Activated T-helper 1 cell treated with anti-CD3 and anti-CD28 coated beads, Interleukin-12 subunit alpha, Interleukin-12 subunit beta, Interleukin-2, Interleukin-4 antibody, amounts not matched to agents 30 ng/mL and 10 ng/mL and 1 ng/mL, durations not matched to agents 14 hours and 24 hours and 36 hours (primary cell): Measurements from ENCODE around the gene MRC2. TPM values are rescaled to one million over a fixed set of nuclear protein-coding genes. Genes with fewer than 3 reads are reported as not detected.

Source experiments
- DNase-seq: peaks from one replicate; pipeline ENCODE4 v3.0.0; 2021; ENCODE audit warnings: low spot score
- H3K27ac Mint-ChIP-seq: one replicate; pipeline ENCODE4 v1.8.0; 2021; ENCODE audit warnings: mild to moderate bottlenecking, mixed read lengths
- H3K27me3 Mint-ChIP-seq: one replicate; pipeline ENCODE4 v1.8.0; 2022; ENCODE audit warnings: mild to moderate bottlenecking, moderate library complexity, mixed read lengths; ENCODE audit not compliant: insufficient read depth
- H3K36me3 Mint-ChIP-seq: one replicate; pipeline ENCODE4 v1.8.0; 2021; ENCODE audit warnings: low read depth, mixed read lengths
- H3K4me1 Mint-ChIP-seq: one replicate; pipeline ENCODE4 v1.8.0; 2021; ENCODE audit warnings: low read depth, mixed read lengths
- H3K4me3 Mint-ChIP-seq: one replicate; pipeline ENCODE4 v1.8.0; 2021; ENCODE audit warnings: mild to moderate bottlenecking, moderate library complexity, mixed read lengths
- H3K9me3 Mint-ChIP-seq: one replicate; pipeline ENCODE4 v1.8.0; 2021; ENCODE audit warnings: mixed read lengths
- intact Hi-C: fragments of 100-400 bp; cut with micrococcal nuclease; formaldehyde crosslinking; loops from one replicate; pipeline ENCODE4 v1.15.1; 2024
- total RNA-seq: library from RNA; stranded (reverse); gene quantifications from 2 replicates; pipeline ENCODE4 v1.2.3, GENCODE V29; 2022

MRC2 gene
- total RNA-seq, 1 donor from 2014 or later = 1.6 TPM

DNA sequence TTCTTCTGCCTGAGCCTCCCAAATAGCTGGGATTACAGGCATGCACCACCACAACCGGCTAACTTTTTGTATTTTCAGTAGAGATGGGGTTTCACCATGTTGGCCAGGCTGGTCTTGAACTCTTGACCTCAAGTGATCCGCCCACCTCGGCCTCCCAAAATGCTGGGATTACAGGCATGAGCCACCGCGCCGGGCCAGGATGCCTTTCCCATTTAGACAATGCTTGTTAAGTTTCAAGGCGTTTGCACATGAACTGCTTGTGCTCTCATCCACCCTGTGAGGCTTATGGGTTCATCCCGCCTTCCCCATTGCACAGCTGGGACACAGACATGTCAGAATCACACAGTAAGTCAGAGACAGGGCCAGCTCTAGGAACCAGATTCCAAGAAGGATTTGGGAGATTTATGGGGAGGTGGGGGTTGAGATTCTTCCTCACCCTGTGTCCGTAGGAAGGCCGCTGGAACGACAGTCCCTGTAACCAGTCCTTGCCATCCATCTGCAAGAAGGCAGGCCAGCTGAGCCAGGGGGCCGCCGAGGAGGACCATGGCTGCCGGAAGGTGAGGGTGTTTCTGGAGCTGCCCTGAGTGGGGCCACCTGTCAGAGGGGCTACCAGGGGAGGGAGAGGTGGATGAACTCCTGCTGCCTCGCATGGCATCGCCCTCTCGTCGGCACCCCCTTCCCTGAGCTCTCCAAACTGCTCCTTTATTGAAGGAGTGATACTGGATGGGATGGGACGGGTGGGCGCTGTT lies 46.3 kb downstream of the MRC2 start:
- H3K4me1 Mint-ChIP-seq = no peaks in the 10 kb centered on the region
- no peak overlapping the region for H3K4me3 Mint-ChIP-seq
- H3K27me3 Mint-ChIP-seq = peaks cover 4% of the 10 kb centered on the region
- no peaks in the 10 kb centered on the region for H3K9me3 Mint-ChIP-seq
- H3K27ac Mint-ChIP-seq = no peak overlapping the region
- intact Hi-C loops = no loop called here
- H3K36me3 Mint-ChIP-seq = no peaks in the 10 kb centered on the region
- no peak for DNase-seq

DNA sequence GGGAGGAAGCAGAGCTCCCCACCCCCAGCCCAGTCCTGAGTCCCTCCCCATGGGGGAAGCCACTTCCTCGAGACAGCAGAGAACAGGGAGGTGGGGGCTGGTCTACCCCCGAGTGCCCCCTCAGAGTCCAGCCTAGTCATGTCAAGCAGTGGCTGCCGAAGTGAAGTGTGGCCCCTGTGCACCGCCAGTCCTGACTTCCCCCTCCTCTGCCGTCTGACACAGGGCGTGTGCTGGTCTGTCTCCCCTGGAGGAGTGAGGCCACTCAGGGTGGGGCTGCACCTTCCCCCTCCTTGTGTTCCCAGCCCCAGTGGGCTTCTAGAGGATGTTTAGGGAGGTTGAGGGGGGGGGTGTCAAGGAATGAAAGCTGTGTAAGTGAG lies 46.9 kb downstream of the MRC2 start:
- intact Hi-C loops = no loop called here
- Mint-ChIP-seq H3K4me1 (no peaks in the 10 kb centered on the region), H3K36me3 (no peaks in the 10 kb centered on the region), H3K4me3 (no peak overlapping the region), H3K9me3 (no peaks in the 10 kb centered on the region), H3K27ac (no peak overlapping the region), H3K27me3 (peaks cover 8% of the 10 kb centered on the region)
- DNase-seq = no peak

DNA sequence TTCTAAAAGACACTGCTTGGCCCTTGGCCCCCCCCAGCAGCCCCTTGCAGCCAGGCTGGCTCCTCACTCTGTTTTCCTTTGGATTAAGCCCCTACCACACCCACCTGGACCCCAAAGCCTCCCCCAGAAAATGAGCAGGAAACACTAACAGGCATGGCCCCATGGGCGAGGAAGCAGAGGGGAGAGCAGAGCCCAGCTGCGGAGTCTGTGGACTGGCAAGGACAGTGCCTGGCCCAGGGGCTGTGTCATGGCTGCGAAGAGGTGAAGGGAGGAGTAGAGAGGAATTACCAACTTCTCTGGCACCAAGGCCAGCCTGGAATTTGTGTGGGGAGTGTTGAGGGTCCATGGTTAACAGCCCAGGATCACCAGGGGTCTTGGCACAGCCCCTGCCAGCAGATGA lies 47.4 kb downstream of the MRC2 start:
- Mint-ChIP-seq H3K4me1 (no peaks in the 10 kb centered on the region), H3K9me3 (no peaks in the 10 kb centered on the region), H3K36me3 (no peaks in the 10 kb centered on the region), H3K27ac (no peak overlapping the region), H3K4me3 (no peak overlapping the region), H3K27me3 (peaks cover 8% of the 10 kb centered on the region)
- intact Hi-C loops = no loop called here
- no peak for DNase-seq

DNA sequence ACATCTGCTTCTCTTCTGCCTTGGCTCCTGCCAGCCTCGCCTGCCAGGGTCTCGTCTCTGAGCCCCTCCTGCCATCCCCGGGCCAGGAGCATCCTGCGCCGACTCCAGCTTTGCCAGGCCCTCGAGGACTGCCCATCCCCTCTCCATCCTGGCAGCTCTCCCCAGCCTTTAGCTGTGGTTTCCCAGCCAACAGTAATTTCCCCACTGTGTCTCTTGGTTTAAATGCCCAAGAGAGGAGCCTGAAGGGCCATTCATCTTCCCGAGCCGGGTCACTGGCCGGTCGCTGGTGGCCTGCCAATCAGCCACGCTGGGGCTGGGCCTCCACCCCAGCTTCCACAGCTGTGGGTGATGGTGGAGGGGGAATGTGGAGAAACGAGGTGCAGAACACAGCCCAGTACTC lies 47.8 kb downstream of the MRC2 start:
- Mint-ChIP-seq H3K36me3 (no peaks in the 10 kb centered on the region), H3K27me3 (peaks cover 5% of the 10 kb centered on the region), H3K4me3 (no peak overlapping the region), H3K27ac (no peak overlapping the region), H3K4me1 (no peaks in the 10 kb centered on the region), H3K9me3 (no peaks in the 10 kb centered on the region)
- intact Hi-C loops = no loop called here
- DNase-seq = no peak

DNA sequence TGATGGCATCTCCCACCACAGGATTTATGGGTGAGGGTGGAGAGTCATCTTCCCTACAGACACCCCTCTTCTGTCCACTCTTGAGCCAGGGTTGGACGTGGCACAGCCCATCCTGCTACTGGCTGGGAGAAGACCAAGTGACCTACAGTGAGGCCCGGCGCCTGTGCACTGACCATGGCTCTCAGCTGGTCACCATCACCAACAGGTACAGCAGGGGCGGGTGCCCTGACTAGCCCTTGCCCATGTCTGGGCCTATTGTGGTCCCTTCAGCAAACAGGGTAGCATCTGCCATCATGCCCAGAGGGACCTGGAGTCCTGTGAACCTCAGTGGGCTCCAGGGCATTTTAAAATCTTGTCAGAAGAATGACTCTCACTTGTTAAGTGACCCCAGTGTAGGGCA lies 48.2 kb downstream of the MRC2 start:
- intact Hi-C loops = no loop called here
- Mint-ChIP-seq H3K36me3 (no peaks in the 10 kb centered on the region), H3K9me3 (no peaks in the 10 kb centered on the region)

DNA sequence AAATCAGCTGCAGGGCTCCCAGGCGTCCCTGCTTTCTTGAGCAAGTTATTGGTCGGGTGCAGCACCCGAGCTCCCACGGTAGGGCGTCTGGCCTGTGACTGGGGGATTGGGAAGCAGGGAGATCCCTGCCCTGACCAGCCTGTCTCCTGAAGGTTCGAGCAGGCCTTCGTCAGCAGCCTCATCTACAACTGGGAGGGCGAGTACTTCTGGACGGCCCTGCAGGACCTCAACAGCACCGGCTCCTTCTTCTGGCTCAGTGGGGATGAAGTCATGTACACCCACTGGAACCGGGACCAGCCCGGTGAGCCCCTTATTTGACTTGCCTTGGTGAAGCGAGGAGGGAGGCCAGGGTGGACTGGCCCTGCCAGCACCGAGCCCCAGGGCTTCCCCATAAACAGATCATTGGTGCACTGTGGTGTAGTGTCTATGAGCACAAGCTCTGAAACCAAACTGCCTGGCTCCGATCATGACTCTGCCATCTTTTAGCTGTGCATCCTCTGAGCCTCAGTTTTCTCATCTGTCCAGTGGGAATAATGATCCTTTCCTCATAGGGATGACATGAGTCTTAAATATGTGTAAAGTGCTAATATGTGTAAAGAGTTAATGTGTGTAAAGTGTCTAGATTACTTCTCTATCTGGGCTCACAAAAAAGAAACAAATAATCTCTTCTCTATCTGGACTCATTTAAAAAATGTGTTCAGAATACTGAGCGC lies 48.9 kb downstream of the MRC2 start:
- Mint-ChIP-seq H3K27me3 (peaks cover 5% of the 10 kb centered on the region), H3K9me3 (no peaks in the 10 kb centered on the region), H3K4me1 (no peaks in the 10 kb centered on the region), H3K36me3 (no peaks in the 10 kb centered on the region), H3K4me3 (no peak overlapping the region), H3K27ac (no peak overlapping the region)
- intact Hi-C loops = no loop called here
- DNase-seq = no peak

More for the DNA sequence above, 48.2 kb downstream of the MRC2 start:
- Mint-ChIP-seq H3K27ac (no peak overlapping the region), H3K4me1 (no peaks in the 10 kb centered on the region), H3K4me3 (no peak overlapping the region), H3K27me3 (peaks cover 5% of the 10 kb centered on the region)
- DNase-seq = no peak

DNA sequence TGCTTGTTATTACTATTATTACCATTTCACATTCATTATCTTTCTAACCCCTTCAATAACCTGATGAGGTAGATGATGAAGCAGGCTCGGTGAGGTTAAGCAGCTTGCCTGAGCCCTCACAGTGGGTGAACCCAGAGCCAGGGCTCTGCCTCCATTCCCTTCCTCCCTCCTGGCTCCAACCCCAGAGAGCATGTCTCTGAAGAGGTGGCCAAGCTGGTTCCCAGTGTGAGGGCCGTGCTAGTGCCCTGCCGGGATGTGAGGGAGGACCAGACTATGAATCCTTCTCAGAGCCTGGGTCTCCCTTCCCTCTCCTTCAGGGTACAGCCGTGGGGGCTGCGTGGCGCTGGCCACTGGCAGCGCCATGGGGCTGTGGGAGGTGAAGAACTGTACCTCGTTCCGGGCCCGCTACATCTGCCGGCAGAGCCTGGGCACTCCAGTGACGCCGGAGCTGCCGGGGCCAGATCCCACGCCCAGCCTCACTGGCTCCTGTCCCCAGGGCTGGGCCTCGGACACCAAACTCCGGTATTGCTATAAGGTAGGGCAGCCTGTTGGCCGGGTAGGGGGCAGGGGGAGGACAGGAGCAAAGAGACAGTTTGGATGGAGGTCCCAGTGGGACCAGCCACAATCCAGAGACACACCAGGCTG lies 49.6 kb downstream of the MRC2 start:
- no peak overlapping the region for H3K4me3 Mint-ChIP-seq
- DNase-seq = no peak
- intact Hi-C loops = no loop called here
- no peaks in the 10 kb centered on the region for H3K9me3 Mint-ChIP-seq
- H3K27ac Mint-ChIP-seq = no peak overlapping the region
- no peaks in the 10 kb centered on the region for H3K4me1 Mint-ChIP-seq
- H3K36me3 Mint-ChIP-seq = no peaks in the 10 kb centered on the region
- peaks cover 7% of the 10 kb centered on the region for H3K27me3 Mint-ChIP-seq

DNA sequence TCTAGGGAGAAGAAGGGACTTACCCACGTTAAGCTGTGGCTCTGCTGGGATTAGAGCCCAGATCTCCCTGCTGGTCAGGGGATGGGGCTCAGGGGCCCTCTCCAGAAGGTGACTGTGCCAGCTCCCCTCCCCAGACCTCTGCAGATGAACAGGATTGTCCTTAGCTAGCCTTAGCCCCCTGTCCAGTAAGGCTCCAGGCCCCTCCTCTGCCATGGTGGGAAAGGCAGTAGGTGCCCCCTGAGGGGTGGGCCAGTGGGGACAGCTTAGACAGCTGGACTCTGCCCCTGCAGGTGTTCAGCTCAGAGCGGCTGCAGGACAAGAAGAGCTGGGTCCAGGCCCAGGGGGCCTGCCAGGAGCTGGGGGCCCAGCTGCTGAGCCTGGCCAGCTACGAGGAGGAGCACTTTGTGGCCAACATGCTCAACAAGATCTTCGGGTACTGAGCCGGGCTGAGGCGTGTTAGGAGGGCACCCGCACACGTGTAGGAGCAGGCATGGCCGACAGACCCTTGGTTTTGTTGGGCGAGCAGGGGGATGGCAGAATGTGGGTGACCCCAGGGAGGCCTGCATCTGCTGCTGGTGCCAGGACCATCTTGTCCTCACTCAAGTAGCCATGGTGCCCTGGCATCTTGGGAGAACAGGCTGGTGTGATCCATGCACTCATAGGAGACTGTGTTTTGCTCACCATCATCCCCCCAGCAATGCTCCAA lies 50.9 kb downstream of the MRC2 start:
- Mint-ChIP-seq H3K9me3 (no peaks in the 10 kb centered on the region), H3K36me3 (no peaks in the 10 kb centered on the region), H3K4me3 (no peak overlapping the region), H3K4me1 (no peaks in the 10 kb centered on the region), H3K27me3 (peaks cover 7% of the 10 kb centered on the region), H3K27ac (no peak overlapping the region)
- DNase-seq = no peak
- intact Hi-C loops = no loop called here

DNA sequence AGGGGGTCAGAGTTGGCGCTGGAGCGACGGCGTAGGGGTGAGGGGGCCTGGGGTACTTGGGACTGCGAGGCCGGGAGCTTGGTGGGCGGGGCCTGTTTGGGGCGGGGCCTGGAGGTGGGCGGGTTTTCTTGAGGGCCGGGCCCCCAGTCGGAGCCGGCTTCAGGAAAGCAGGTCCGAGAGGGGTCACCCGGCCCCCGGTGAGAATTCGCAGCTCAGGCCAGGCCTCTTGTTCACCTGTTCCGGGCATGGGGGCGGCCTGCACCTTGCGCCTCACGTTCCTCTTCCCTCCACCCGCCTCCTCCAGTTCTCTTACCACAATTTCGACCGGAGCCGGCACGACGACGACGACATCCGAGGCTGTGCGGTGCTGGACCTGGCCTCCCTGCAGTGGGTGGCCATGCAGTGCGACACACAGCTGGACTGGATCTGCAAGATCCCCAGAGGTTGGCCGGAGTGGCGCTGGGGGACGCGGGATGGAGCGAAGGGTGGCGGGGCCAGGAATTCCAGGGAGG lies 52.5 kb downstream of the MRC2 start:
- no peak overlapping the region for H3K27ac Mint-ChIP-seq
- no peaks in the 10 kb centered on the region for H3K36me3 Mint-ChIP-seq
- H3K4me3 Mint-ChIP-seq = no peak overlapping the region
- no peak for DNase-seq
- peaks cover 8% of the 10 kb centered on the region for H3K27me3 Mint-ChIP-seq
- no peaks in the 10 kb centered on the region for H3K4me1 Mint-ChIP-seq
- intact Hi-C loops = no loop called here
- no peaks in the 10 kb centered on the region for H3K9me3 Mint-ChIP-seq

DNA sequence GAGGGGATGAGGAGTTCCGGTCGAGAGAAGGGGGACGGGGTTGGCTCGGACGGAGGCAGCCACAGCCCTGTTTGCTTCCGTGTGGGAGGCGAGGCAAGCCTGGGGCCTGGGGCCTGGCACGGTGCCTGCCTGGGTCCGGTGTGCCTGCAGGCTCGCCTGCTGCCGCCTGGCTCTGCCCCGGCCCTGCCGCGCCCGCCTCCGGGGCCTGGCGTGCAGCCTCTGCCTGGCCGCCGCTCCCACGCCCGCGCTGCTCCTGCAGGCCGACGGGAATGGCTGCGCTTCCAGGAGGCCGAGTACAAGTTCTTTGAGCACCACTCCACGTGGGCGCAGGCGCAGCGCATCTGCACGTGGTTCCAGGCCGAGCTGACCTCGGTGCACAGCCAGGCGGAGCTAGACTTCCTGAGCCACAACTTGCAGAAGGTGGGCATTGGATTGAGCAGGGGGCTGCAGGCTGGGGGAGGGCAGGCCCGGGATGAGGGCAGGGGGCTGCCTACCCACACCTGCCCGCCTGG lies 53.1 kb downstream of the MRC2 start:
- Mint-ChIP-seq H3K4me1 (no peaks in the 10 kb centered on the region), H3K27me3 (peaks cover 13% of the 10 kb centered on the region), H3K27ac (no peak overlapping the region), H3K36me3 (no peaks in the 10 kb centered on the region), H3K9me3 (no peaks in the 10 kb centered on the region), H3K4me3 (no peak overlapping the region)
- DNase-seq = no peak
- intact Hi-C loops = no loop called here

DNA sequence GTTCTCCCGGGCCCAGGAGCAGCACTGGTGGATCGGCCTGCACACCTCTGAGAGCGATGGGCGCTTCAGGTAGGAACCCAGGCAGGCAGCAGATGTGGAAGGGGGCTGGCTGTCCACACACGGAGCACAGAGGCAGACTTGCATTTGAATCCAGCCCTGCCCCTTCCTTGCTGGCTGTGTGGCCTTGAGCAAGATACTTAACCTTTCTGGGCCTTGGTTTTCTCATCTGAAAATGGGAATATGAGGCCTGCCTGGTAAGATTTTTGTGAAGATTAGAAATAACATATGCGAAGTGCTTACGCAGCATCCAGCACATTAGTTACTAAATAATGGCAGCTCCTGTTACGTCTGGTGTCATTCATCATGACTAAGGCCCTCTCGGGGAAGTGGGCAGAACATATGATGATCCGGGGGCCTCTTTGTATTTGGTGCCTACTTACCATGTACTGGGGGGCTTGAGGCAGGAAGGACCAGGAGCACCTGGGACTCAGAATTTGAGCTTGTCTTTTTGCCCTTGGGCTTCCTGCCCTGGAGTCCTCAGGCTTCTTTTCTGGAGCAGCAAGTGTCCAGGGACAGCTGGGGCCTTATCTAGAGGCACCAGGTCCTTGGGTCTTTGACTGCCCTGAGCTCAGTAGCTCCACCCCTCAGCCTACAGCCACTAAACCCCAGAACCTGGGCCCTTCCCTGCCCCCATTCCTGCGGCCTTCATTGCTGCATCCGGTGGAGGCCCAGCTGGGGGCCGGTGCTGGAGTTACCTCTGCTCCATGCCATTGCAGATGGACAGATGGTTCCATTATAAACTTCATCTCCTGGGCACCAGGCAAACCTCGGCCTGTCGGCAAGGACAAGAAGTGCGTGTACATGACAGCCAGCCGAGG lies 53.8 kb downstream of the MRC2 start:
- intact Hi-C loops = no loop called here
- Mint-ChIP-seq H3K9me3 (no peaks in the 10 kb centered on the region), H3K27me3 (peaks cover 13% of the 10 kb centered on the region), H3K27ac (no peak overlapping the region), H3K4me3 (no peak overlapping the region), H3K36me3 (no peaks in the 10 kb centered on the region), H3K4me1 (no peaks in the 10 kb centered on the region)
- DNase-seq = no peak

DNA sequence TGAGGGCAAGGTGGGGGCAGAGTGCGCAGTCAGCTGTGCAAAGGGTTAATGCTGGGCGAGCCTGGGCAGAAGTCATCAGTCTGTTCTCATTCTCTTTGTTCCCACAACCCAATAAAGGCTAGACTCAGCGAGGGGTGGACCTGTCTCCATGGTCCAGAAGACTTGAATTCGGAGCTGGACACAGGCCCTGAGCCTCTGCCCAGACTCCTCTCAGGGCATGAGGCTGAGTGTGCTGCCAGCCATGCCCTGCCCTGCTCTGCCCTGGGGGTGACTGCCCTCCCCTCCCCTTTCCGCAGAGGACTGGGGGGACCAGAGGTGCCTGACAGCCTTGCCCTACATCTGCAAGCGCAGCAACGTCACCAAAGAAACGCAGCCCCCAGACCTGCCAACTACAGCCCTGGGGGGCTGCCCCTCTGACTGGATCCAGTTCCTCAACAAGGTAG lies 54.5 kb downstream of the MRC2 start:
- Mint-ChIP-seq H3K27ac (no peak overlapping the region), H3K36me3 (no peaks in the 10 kb centered on the region), H3K27me3 (peaks cover 13% of the 10 kb centered on the region), H3K4me3 (no peak overlapping the region), H3K9me3 (no peaks in the 10 kb centered on the region), H3K4me1 (no peaks in the 10 kb centered on the region)
- intact Hi-C loops = no loop called here
- no peak for DNase-seq
